Bone marrow (tissue), 2 donors: ENCODE data around the gene COPZ1.
"Not testable (repeated sequence)": the region's sequence is repeated elsewhere in the genome, so short reads cannot be mapped to it uniquely, and the experiment has no call there.

Experiments used
- DNase-seq, 2 donors: peaks; one replicate each; lab custom pipeline; 2025; lab: John Stamatoyannopoulos, UW

Gene COPZ1

GRCh38 chr12:54324617-54325441 lies at the start of gene COPZ1:
TSS of gene COPZ1 (plus strand) at chr12:54325131. CDS start at chr12:54325164, 33 bp downstream.
- peak; percentile 87 to 99 for DNase-seq

DNA sequence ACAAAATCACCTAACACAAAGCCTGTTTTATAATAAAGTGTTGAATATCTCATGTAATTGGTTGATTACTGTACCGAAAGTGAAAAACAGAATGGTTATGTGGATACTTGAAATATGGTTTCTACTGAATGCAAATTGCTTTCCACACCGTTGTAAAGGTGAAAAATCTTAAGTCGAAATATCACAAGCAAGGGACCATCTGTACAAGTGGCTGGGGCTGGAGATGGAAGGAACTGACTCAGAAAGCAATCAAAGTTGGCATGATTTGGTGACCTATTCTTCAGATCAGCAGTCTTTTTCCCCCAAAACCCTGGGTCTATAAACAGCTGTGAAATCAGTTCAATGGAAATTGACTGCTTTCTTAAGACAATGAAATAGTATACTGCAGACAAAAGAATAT lies 48.6 kb upstream of the COPZ1 start:
- DNase-seq: no peak

DNA sequence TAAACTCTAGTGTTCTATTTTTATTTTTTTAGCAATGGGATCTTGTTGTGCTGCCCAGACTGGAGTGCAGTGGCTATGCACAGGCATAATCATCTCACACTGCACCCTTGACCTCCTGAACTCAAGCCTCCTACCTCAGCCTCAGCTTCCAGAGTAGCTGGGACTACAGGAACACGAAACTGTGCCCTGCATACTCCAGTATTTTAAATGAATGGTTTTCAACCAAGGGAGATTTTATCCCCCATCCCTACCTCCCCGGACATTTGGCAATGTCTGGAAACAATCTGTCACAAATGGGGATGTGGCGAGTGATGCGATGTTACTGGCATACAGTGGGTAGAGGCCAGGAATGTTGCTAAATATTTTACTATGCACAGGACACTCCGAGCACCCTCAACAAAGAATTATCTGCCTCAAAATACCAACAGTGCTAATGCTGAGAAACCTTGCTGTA lies 47.1 kb upstream of the COPZ1 start:
- no peak for DNase-seq

GRCh38 chr12:54279227-54279631 lies 45.7 kb upstream of the COPZ1 start:
- DNase-seq: no peak

- DNase-seq: peak; percentile 96 to 99
Measured at GRCh38 chr12:54279632-54280467, 45.1 kb upstream of the COPZ1 start, which contains the start of gene CBX5. TSS of gene CBX5 (minus strand) at chr12:54280122. CDS start at chr12:54257650, 22,472 bp downstream.

GRCh38 chr12:54280468-54281260 lies 44.3 kb upstream of the COPZ1 start, which contains the start of gene HNRNPA1:
TSS of gene HNRNPA1 (plus strand) at chr12:54280726. CDS start at chr12:54280808, 82 bp downstream.
- peak; percentile 90 to 100 for DNase-seq

GRCh38 chr12:54281261-54281638 lies 43.7 kb upstream of the COPZ1 start:
- DNase-seq: not testable (repeated sequence)

DNA sequence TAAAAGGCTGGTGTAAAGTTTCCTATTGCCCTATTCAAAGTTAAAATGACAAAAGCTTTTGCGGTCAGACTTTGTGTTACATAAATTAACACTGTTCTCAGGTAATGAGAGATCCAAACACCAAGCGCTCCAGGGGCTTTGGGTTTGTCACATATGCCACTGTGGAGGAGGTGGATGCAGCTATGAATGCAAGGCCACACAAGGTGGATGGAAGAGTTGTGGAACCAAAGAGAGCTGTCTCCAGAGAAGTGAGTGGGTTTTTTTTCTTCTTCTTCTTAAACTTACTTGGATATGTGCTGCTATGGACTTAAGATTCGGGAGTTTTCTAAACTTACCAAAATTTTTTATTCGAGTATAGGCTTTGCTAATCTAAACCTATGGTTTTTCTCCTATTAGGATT lies 43.2 kb upstream of the COPZ1 start:
- DNase-seq: not testable (repeated sequence)

- no peak for DNase-seq
Measured at GRCh38 chr12:54282949-54283593, 41.9 kb upstream of the COPZ1 start.

DNA sequence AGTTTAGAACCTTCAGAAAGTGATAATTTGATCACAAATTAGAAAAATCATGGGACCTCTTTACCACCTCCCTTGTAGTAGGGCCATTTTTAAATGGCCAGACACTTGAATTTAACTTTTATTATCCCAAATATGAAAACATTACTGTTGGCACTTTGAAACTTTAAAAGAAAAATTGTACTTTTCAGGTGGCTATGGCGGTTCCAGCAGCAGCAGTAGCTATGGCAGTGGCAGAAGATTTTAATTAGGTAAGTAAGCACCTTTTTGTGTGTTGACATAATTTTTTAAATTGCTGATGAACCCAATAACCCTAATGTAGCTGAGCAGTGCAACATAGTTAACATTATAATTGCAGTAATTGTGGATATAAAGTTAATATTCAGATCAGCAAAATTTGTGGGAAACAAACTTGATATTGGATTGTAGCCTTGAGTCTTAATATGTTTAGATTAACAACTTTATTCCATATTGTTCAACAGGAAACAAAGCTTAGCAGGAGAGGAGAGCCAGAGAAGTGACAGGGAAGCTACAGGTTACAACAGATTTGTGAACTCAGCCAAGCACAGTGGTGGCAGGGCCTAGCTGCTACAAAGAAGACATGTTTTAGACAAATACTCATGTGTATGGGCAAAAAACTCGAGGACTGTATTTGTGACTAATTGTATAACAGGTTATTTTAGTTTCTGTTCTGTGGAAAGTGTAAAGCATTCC lies 40.7 kb upstream of the COPZ1 start:
- DNase-seq: not testable (repeated sequence)

DNA sequence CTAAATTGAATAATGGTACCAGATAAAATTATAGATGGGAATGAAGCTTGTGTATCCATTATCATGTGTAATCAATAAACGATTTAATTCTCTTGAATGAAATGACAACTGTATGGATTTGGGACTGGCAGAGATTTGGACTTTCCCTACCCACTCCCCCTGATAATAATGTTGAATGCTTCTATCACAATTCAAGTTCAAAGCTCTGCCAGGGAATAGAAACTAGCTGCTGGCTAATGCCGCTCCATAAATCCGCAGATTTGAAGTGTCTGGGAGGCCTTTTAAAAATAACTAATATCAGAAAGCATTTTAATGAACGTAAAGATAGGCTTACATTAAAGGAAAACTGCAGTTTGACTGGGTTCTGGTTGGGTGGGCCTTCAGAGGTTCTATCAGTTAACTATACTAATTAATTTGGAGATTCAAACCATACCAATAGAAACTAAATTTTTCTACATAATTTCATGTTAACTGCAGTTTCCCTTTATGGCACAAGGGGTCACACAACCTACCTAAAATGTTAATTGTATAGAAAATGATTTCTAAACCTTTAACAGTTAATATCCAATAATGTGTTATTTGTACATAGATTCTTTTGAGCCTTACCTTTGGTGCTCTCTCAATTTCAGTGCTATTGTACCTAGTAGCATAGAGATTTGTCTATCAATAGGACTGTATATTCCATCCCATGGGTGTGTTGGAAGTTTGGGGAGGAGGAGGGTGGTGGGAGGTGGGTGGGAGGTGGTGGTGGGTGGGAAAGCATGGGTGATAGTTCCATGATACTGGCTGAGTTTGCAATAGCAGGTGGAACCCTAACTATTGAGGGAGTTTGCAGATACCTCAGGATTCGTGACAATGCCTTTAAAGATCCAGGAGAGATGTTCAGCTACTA lies 39.5 kb upstream of the COPZ1 start:
- DNase-seq: no peak

GRCh38 chr12:54286042-54287030 lies 38.6 kb upstream of the COPZ1 start:
- DNase-seq: no peak

- DNase-seq: no peak
Measured at GRCh38 chr12:54287261-54288157, 37.4 kb upstream of the COPZ1 start.

GRCh38 chr12:54292083-54292930 lies 32.6 kb upstream of the COPZ1 start:
- no peak for DNase-seq

DNA sequence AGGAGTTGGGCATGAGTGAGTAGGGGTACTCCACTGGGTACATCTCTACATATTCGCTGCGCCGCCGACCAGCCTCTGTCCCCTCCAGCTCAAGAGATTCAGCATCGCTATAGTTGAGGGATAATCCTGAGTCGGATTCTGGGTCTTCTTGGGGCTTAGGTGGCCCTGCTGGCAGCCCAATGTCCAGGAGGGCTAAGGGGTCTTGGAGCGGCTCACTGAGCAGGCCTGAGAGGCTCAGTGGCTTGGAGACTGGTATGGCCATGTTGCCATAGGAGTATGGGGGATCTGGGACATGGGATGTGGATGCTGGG lies 32.0 kb upstream of the COPZ1 start:
- DNase-seq: no peak

DNA sequence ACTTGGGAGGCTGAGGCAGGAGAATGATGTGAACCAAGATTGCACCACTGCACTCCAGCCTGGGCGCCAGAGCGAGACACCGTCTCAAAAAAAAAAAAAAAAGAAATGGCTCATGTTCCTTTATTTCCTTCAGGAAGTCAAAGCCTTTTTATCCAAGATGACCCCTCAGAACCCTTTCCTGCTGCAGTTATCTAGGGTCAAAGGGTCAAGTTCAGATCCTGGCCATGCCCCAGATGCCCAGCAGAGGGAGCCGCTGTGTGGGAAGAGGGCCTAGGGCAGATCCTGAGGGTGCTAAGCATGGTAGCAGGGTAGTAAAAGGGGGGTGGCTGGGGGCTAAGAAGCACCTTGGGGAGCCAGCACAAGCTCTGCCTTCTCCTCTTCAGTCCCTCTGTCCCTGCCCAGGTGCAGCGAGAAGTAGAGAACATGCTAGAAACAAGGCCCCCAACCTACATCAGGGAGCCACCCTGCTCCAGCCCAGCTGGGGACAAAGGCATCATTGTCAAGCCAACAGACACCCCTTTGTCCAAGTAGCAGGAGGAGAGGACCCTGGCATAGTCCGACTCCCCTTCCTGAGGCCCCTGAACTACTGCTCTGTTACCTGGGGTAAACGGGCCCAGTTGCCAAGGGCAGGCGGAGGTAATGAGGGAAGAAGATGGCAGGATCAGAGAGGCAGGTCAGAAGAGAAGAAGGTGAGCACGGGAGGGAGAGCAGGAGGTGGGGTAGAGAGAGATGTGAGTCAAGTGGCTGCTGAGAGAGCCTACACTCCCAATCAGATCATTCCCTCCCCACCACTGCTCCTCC lies 30.6 kb upstream of the COPZ1 start:
- peak; percentile 30 to 54 for DNase-seq
